HEK293 (cell line): ENCODE data around the gene PNMA1.

Source experiments
- GLIS1 ChIP-seq: fragments of 450-650 bp; formaldehyde crosslinking; IDR thresholded peaks from 2 replicates; pipeline ENCODE4 v1.5.1; 2016; ENCODE audit warnings: missing biosample characterization, missing genetic modification characterization
- GLIS2 ChIP-seq: fragments of 450-650 bp; formaldehyde crosslinking; IDR thresholded peaks from 2 replicates; pipeline ENCODE4 v1.5.1; 2016; ENCODE audit warnings: missing biosample characterization, missing genetic modification characterization
- KLF1 ChIP-seq: fragments of 450-650 bp; formaldehyde crosslinking; IDR thresholded peaks from 2 replicates; pipeline ENCODE4 v1.5.1; 2016; ENCODE audit warnings: missing biosample characterization, missing genetic modification characterization
- KLF9 ChIP-seq: fragments of 450-650 bp; formaldehyde crosslinking; IDR thresholded peaks from 2 replicates; pipeline ENCODE4 v1.5.1; 2016; ENCODE audit warnings: missing biosample characterization, missing genetic modification characterization, low read depth
- MZF1 ChIP-seq: fragments of 450-650 bp; formaldehyde crosslinking; IDR thresholded peaks from 2 replicates; pipeline ENCODE4 v1.5.1; 2017; ENCODE audit warnings: missing biosample characterization, missing genetic modification characterization, borderline replicate concordance
- PATZ1 ChIP-seq: fragments of 450-650 bp; formaldehyde crosslinking; IDR thresholded peaks from 2 replicates; pipeline ENCODE4 v1.5.1; 2016; ENCODE audit warnings: missing biosample characterization, missing genetic modification characterization
- SALL2 ChIP-seq: fragments of 450-650 bp; formaldehyde crosslinking; IDR thresholded peaks from 2 replicates; pipeline ENCODE4 v1.5.0; 2017; ENCODE audit warnings: missing biosample characterization, mild to moderate bottlenecking, missing genetic modification characterization, borderline replicate concordance
- SCRT2 ChIP-seq: fragments of 450-650 bp; formaldehyde crosslinking; IDR thresholded peaks from 2 replicates; pipeline ENCODE4 v1.5.1; 2016; ENCODE audit warnings: missing biosample characterization, missing genetic modification characterization
- SP3 ChIP-seq: fragments of 450-650 bp; formaldehyde crosslinking; IDR thresholded peaks from 2 replicates; pipeline ENCODE4 v1.5.1; 2016; ENCODE audit warnings: missing biosample characterization, missing genetic modification characterization
- TRIM28 ChIP-seq: IDR thresholded peaks from 2 replicates; pipeline ENCODE4 v1.6.1; 2011; ENCODE audit warnings: low read length, control low read depth, borderline replicate concordance
- ZBTB17 ChIP-seq: fragments of 450-650 bp; formaldehyde crosslinking; IDR thresholded peaks from 2 replicates; pipeline ENCODE4 v1.5.1; 2016; ENCODE audit warnings: missing biosample characterization, missing genetic modification characterization
- ZBTB44 ChIP-seq: fragments of 450-650 bp; IDR thresholded peaks from 2 replicates; pipeline ENCODE4 v1.5.1; 2018; ENCODE audit warnings: missing biosample characterization, mild to moderate bottlenecking, missing genetic modification characterization
- ZFHX2 ChIP-seq: fragments of 450-650 bp; formaldehyde crosslinking; conservative IDR thresholded peaks from 2 replicates; pipeline ENCODE4 v1.5.1; 2016; ENCODE audit warnings: missing biosample characterization, missing genetic modification characterization
- ZIC2 ChIP-seq: fragments of 450-650 bp; formaldehyde crosslinking; IDR thresholded peaks from 2 replicates; pipeline ENCODE4 v1.5.1; 2016; ENCODE audit warnings: missing biosample characterization, missing genetic modification characterization
- ZNF24 ChIP-seq: fragments of 450-650 bp; formaldehyde crosslinking; IDR thresholded peaks from 2 replicates; pipeline ENCODE4 v1.5.1; 2016; ENCODE audit warnings: missing biosample characterization, missing genetic modification characterization
- ZNF26 ChIP-seq: fragments of 450-650 bp; formaldehyde crosslinking; IDR thresholded peaks from 2 replicates; pipeline ENCODE4 v1.5.1; 2016; ENCODE audit warnings: missing biosample characterization, missing genetic modification characterization
- ZNF324 ChIP-seq: fragments of 450-650 bp; formaldehyde crosslinking; IDR thresholded peaks from 2 replicates; pipeline ENCODE4 v1.5.1; 2016; ENCODE audit warnings: missing biosample characterization, missing genetic modification characterization
- ZNF391 ChIP-seq: fragments of 450-650 bp; formaldehyde crosslinking; IDR thresholded peaks from 2 replicates; pipeline ENCODE4 v1.5.1; 2016; ENCODE audit warnings: low read depth, missing biosample characterization, missing genetic modification characterization, borderline replicate concordance
- ZNF423 ChIP-seq: fragments of 450-650 bp; formaldehyde crosslinking; IDR thresholded peaks from 2 replicates; pipeline ENCODE4 v1.5.1; 2016; ENCODE audit warnings: missing biosample characterization, missing genetic modification characterization
- ZNF529 ChIP-seq: fragments of 450-650 bp; formaldehyde crosslinking; IDR thresholded peaks from 2 replicates; pipeline ENCODE4 v1.5.1; 2017; ENCODE audit warnings: missing genetic modification characterization, missing biosample characterization; ENCODE audit not compliant: insufficient replicate concordance
- ZNF561 ChIP-seq: fragments of 450-650 bp; IDR thresholded peaks from 2 replicates; pipeline ENCODE4 v1.5.1; 2018; ENCODE audit warnings: missing biosample characterization, missing genetic modification characterization, borderline replicate concordance
- ZNF600 ChIP-seq: fragments of 450-650 bp; formaldehyde crosslinking; IDR thresholded peaks from 2 replicates; pipeline ENCODE4 v1.5.1; 2016; ENCODE audit warnings: missing biosample characterization, missing genetic modification characterization
- ZNF670 ChIP-seq: fragments of 450-650 bp; formaldehyde crosslinking; IDR thresholded peaks from 2 replicates; pipeline ENCODE4 v1.5.1; 2016; ENCODE audit warnings: missing biosample characterization, missing genetic modification characterization, low read depth
- ZNF692 ChIP-seq: fragments of 450-650 bp; formaldehyde crosslinking; IDR thresholded peaks from 2 replicates; pipeline ENCODE4 v1.5.1; 2016; ENCODE audit warnings: missing biosample characterization, missing genetic modification characterization
- ZNF76 ChIP-seq: fragments of 450-650 bp; formaldehyde crosslinking; IDR thresholded peaks from 2 replicates; pipeline ENCODE4; 2016; ENCODE audit warnings: low read depth, missing biosample characterization, missing genetic modification characterization, borderline replicate concordance
- ZNF785 ChIP-seq: fragments of 450-650 bp; formaldehyde crosslinking; IDR thresholded peaks from 2 replicates; pipeline ENCODE4 v1.5.1; 2016; ENCODE audit warnings: missing biosample characterization, missing genetic modification characterization
- ZNF843 ChIP-seq: fragments of 450-650 bp; formaldehyde crosslinking; IDR thresholded peaks from 2 replicates; pipeline ENCODE4 v1.5.1; 2016; ENCODE audit warnings: missing biosample characterization, missing genetic modification characterization
- ZXDB ChIP-seq: fragments of 450-650 bp; formaldehyde crosslinking; IDR thresholded peaks from 2 replicates; pipeline ENCODE4 v1.5.1; 2016; ENCODE audit warnings: missing biosample characterization, missing genetic modification characterization
- TF ChIP-seq, protein P1 (sequence below): fragments of 450-650 bp; formaldehyde crosslinking; IDR thresholded peaks from 2 replicates; pipeline ENCODE4 v1.5.1; 2016; ENCODE audit warnings: missing biosample characterization, missing genetic modification characterization

The PNMA1 gene

DNA sequence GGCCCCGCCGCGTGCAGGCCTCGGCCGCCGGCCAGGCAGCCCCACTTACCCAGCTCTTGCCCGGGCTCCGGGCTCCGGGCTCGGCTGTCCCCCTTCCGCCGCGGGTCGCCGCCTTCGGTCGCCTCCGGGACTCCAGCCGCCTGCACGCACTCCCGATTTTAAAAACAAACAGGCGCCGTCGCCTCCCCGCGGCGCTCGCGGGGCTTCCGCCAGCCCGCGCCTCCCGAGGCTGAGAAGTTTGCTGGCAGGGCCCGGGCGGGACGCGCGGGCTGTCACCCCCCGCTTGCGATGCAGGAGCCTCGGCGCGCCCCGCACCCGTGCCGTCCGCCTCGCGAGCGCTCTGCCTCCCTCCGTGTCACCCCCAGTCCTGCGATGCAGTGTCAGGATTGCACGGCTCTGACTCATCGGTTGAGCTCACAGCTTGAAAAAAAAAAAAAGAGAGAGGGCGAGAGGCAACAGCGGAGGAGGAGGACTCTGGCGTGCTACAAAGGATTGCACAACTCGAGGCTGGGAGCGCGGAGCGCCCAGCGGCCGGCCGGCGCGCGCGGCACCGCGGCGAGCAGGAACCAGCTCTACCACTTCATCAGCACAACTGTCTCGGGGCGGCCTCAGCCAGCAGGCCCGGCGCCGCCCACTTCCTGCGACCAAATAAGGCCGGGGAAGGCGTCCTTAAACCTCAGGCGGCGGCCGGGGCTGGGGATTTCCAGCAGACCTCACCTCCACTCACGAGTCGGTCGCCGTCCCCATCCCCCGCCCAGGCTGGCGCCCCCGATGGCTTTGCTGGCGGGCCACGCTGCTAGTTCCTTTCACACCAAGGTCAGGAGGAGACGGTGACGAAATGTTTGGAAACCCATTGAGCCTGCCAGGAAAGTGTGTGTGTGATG is 45.8 kb upstream of the PNMA1 start (continued):
- TF ChIP-seq ZNF843 (tag by site-specific recombination) = 0 out of 2 replicates have a peak, but pooled peaks have one; percentile 19
- TF ChIP-seq SALL2 (tag by site-specific recombination) = no peak
- 0 out of 2 replicates have a peak, but pooled peaks have one; percentile 55 for TF ChIP-seq ZNF561
- 0 out of 2 replicates have a peak, but pooled peaks have one; percentile 50 for TF ChIP-seq ZXDB
- peak; percentile 64; the same call in 1 of the 2 replicates for TF ChIP-seq TRIM28
- TF ChIP-seq ZIC2 (tag by site-specific recombination) = peak; percentile 89
- TF ChIP-seq MZF1 (tag by site-specific recombination) = peak; percentile 82
- TF ChIP-seq ZNF24 (tag by site-specific recombination) = peak; percentile 61
- peak; percentile 83; the same call in 1 of the 2 replicates for TF ChIP-seq ZNF600 (tag by site-specific recombination)
- TF ChIP-seq GLIS1 (tag by site-specific recombination) = peak; percentile 84
- TF ChIP-seq ZNF26 (tag by site-specific recombination) = no peak
- peak; percentile 86 for TF ChIP-seq PATZ1 (tag by site-specific recombination)
- 0 out of 2 replicates have a peak, but pooled peaks have one; percentile 14 for TF ChIP-seq ZNF423 (tag by site-specific recombination)
- peak; percentile 73; the same call in 1 of the 2 replicates for TF ChIP-seq ZNF692 (tag by site-specific recombination)
- peak; percentile 45; the same call in 1 of the 2 replicates for TF ChIP-seq ZNF76 (tag by site-specific recombination)
- TF ChIP-seq, protein P1, sequence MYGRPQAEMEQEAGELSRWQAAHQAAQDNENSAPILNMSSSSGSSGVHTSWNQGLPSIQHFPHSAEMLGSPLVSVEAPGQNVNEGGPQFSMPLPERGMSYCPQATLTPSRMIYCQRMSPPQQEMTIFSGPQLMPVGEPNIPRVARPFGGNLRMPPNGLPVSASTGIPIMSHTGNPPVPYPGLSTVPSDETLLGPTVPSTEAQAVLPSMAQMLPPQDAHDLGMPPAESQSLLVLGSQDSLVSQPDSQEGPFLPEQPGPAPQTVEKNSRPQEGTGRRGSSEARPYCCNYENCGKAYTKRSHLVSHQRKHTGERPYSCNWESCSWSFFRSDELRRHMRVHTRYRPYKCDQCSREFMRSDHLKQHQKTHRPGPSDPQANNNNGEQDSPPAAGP (tag by site-specific recombination) = 0 out of 2 replicates have a peak, but pooled peaks have one; percentile 72
- TF ChIP-seq ZBTB44 (tag by site-specific recombination) = 0 out of 2 replicates have a peak, but pooled peaks have one; percentile 14
- no peak for TF ChIP-seq ZNF529 (tag by site-specific recombination)
- TF ChIP-seq ZNF785 (tag by site-specific recombination) = 0 out of 2 replicates have a peak, but pooled peaks have one; percentile 37
- TF ChIP-seq ZFHX2 (tag by site-specific recombination) = peak; percentile 91
- peak; percentile 70 for TF ChIP-seq KLF9
- 0 out of 2 replicates have a peak, but pooled peaks have one; percentile 27 for TF ChIP-seq SCRT2
- TF ChIP-seq ZNF670 (tag by site-specific recombination) = no peak
- peak; percentile 51; the same call in 1 of the 2 replicates for TF ChIP-seq SP3 (tag by site-specific recombination)
- TF ChIP-seq ZBTB17 (tag by site-specific recombination) = peak; percentile 90
- peak; percentile 80 for TF ChIP-seq ZNF324 (tag by site-specific recombination)
- TF ChIP-seq GLIS2 (tag by site-specific recombination) = peak; percentile 73
- TF ChIP-seq KLF1 (tag by site-specific recombination) = 0 out of 2 replicates have a peak, but pooled peaks have one; percentile 15
- peak; percentile 58; the same call in 1 of the 2 replicates for TF ChIP-seq ZNF391
